PFSK-1 (cell line): Measurements from ENCODE around the gene APBA2.

Source experiments
- FOXP2 ChIP-seq: optimal IDR thresholded peaks from 2 replicates; pipeline ENCODE3; 2011; ENCODE audit warnings: borderline replicate concordance, control low read depth, inconsistent platforms; ENCODE audit not compliant: insufficient read depth; ENCODE audit errors: extremely low read length, extremely low read depth
- POLR2AphosphoS5 ChIP-seq: IDR thresholded peaks from 2 replicates; pipeline ENCODE4 v1.6.1; 2012; ENCODE audit warnings: low read depth, mild to moderate bottlenecking, control low read depth, low read length, moderate library complexity
- REST ChIP-seq, 2 experiments: IDR thresholded peaks; 2 replicates each; pipeline versions ENCODE4 v1.6.1 to v1.8.0; 2011 to 2012; ENCODE audit warnings: low read depth in 2 of 2, low read length in 2 of 2, control low read depth in 1 of 2, inconsistent platforms in 1 of 2, mild to moderate bottlenecking in 1 of 2, moderate library complexity in 1 of 2; ENCODE audit not compliant: insufficient read depth in 1 of 2
- SIN3A ChIP-seq: IDR thresholded peaks from 2 replicates; pipeline ENCODE4 v1.6.1; 2012; ENCODE audit warnings: mild to moderate bottlenecking, low read length, moderate library complexity, borderline replicate concordance; ENCODE audit not compliant: insufficient read depth
- TAF1 ChIP-seq: IDR thresholded peaks from 2 replicates; pipeline ENCODE4 v1.6.1; 2012; ENCODE audit warnings: low read length, control low read depth, borderline replicate concordance; ENCODE audit not compliant: insufficient read depth

The APBA2 gene

GRCh38 chr15:28993051-28993719, 107.4 kb downstream of the APBA2 start:
- no peak for TF ChIP-seq TAF1
- TF ChIP-seq SIN3A: no peak
- no peak for TF ChIP-seq REST (IDR thresholded peaks at IDR 0.05; ENCODE audit: insufficient read depth in 1 of 2, low read depth in 2 of 2, low read length in 2 of 2)
- no peak for TF ChIP-seq FOXP2
- TF ChIP-seq POLR2AphosphoS5: no peak

GRCh38 chr15:28993720-28994053, 107.9 kb downstream of the APBA2 start:
- TF ChIP-seq REST (IDR thresholded peaks at IDR 0.05; ENCODE audit: insufficient read depth in 1 of 2, low read depth in 2 of 2, low read length in 2 of 2): no peak
- TF ChIP-seq FOXP2: no peak
- no peak for TF ChIP-seq SIN3A
- TF ChIP-seq TAF1: no peak
- no peak for TF ChIP-seq POLR2AphosphoS5

- no peak for TF ChIP-seq FOXP2
- no peak for TF ChIP-seq REST (IDR thresholded peaks at IDR 0.05; ENCODE audit: insufficient read depth in 1 of 2, low read depth in 2 of 2, low read length in 2 of 2)
- TF ChIP-seq SIN3A: no peak
- TF ChIP-seq POLR2AphosphoS5: no peak
- TF ChIP-seq TAF1: no peak
Observed at GRCh38 chr15:28994142-28994830, 108.5 kb downstream of the APBA2 start.

- no peak for TF ChIP-seq REST (IDR thresholded peaks at IDR 0.05; ENCODE audit: insufficient read depth in 1 of 2, low read depth in 2 of 2, low read length in 2 of 2)
- no peak for TF ChIP-seq POLR2AphosphoS5
- TF ChIP-seq SIN3A: no peak
- no peak for TF ChIP-seq TAF1
- no peak for TF ChIP-seq FOXP2
Observed at GRCh38 chr15:28994831-28995596, 109.2 kb downstream of the APBA2 start.
